Common myeloid progenitor, CD34-positive (primary cell): ENCODE data around the gene SEMA4B.
A peak's percentile ranks its signal among the peaks of the same experiment; 100 is the strongest.

ENCODE experiments used
- CTCF ChIA-PET: fragments of 350-600 bp; sonication (Branson Sonifier 250); formaldehyde crosslinking; loops from one replicate; lab custom pipeline; 2021; ENCODE audit warnings: antibody characterized with exemption; lab: Charles Lee
- POLR2A ChIA-PET: fragments of 350-600 bp; sonication (Branson Sonifier 250); formaldehyde crosslinking; loops from one replicate; lab custom pipeline; 2021; ENCODE audit warnings: antibody characterized with exemption; lab: Charles Lee
- DNase-seq, 3 donors: peaks; one replicate each; pipeline versions ENCODE4 v3.0.0 to v3.0.0-alpha.2; 2013
- H3K27ac ChIP-seq, 2 experiments: 1 replicate in 1 of 2; 2 replicates in 1 of 2; pipeline ENCODE4 v1.7.0; 2013; ENCODE audit warnings: inconsistent platforms in 2 of 2, low read length in 2 of 2, mild to moderate bottlenecking in 2 of 2, low read depth in 1 of 2, moderate library complexity in 1 of 2; ENCODE audit not compliant: severe bottlenecking in 2 of 2, insufficient read depth in 1 of 2, poor library complexity in 1 of 2
- H3K27me3 ChIP-seq, 5 experiments: replicated peaks in 2 of 5; 1 replicate in 3 of 5; 2 replicates in 2 of 5; pipeline versions ENCODE4 v1.6.1 to v1.7.0; 2013; ENCODE audit warnings: low read length in 4 of 5, mild to moderate bottlenecking in 2 of 5, moderate library complexity in 2 of 5, inconsistent platforms in 1 of 5; ENCODE audit not compliant: insufficient read depth in 5 of 5, control insufficient read depth in 4 of 5
- H3K36me3 ChIP-seq, 4 experiments: 1 replicate in 2 of 4; 2 replicates in 2 of 4; pipeline versions ENCODE4 v1.6.1 to v1.7.0; 2013; ENCODE audit warnings: low read length in 3 of 4, control low read depth in 1 of 4, mild to moderate bottlenecking in 1 of 4; ENCODE audit not compliant: control insufficient read depth in 4 of 4, insufficient read depth in 4 of 4
- H3K4me1 ChIP-seq, 4 experiments: 1 replicate in 3 of 4; 2 replicates in 1 of 4; pipeline versions ENCODE4 v1.6.1 to v1.7.1; 2013; ENCODE audit warnings: low read length in 3 of 4, mild to moderate bottlenecking in 3 of 4, control low read depth in 1 of 4, inconsistent platforms in 1 of 4, moderate library complexity in 1 of 4; ENCODE audit not compliant: control insufficient read depth in 4 of 4, insufficient read depth in 4 of 4; ENCODE audit errors: control extremely low read depth in 1 of 4
- H3K4me3 ChIP-seq, 7 experiments: 1 replicate in 4 of 7; 2 replicates in 3 of 7; pipeline versions ENCODE4 v1.5.1 to v1.7.0; 2013; ENCODE audit warnings: mild to moderate bottlenecking in 7 of 7, low read length in 6 of 7, moderate library complexity in 6 of 7, inconsistent platforms in 2 of 7, low read depth in 2 of 7, control low read depth in 1 of 7; ENCODE audit not compliant: insufficient read depth in 4 of 7, control insufficient read depth in 1 of 7; ENCODE audit errors: extremely low read depth in 1 of 7
- H3K9me3 ChIP-seq, 5 experiments: 1 replicate in 4 of 5; 2 replicates in 1 of 5; pipeline versions ENCODE4 v1.6.1 to v1.7.1; 2013; ENCODE audit warnings: low read length in 4 of 5, mild to moderate bottlenecking in 2 of 5, inconsistent platforms in 1 of 5, low read depth in 1 of 5, moderate library complexity in 1 of 5; ENCODE audit not compliant: control insufficient read depth in 4 of 5, insufficient read depth in 2 of 5; ENCODE audit errors: control extremely low read depth in 1 of 5
- WGBS: methylation state at CpG from one replicate; pipeline ENCODE4 v1.1.5; 2013; ENCODE audit not compliant: insufficient coverage; 5-methylcytosine and 5-hydroxymethylcytosine counted together

SEMA4B gene

GRCh38 chr15:90231028-90232017 lies 30.2 kb downstream of the SEMA4B start:
- H3K36me3 ChIP-seq, result peaks cover 0 to 44% (median 36%) of the 10 kb centered on the region in 4 experiments
- DNase-seq, result peak in 2 of 3 donors; percentile 43 to 45
- peak overlapping the region in 1 of 2 experiments; percentile 5 for H3K27ac ChIP-seq
- H3K27me3 ChIP-seq, result no peaks in the 10 kb centered on the region
- CTCF ChIA-PET, result interaction anchor here (1.1 to 4.6 kb wide), 7 partner anchors 9 to 251 kb away, joined by 3 to 26 read pairs (median 4); partner anchors contain the start of gene TTLL13
- H3K4me3 ChIP-seq, result no peak overlapping the region
- POLR2A ChIA-PET, result no interaction called here
- WGBS, result 70% methylated on average over 24 of the region's 27 CpGs
- no peaks in the 10 kb centered on the region for H3K9me3 ChIP-seq
- peaks cover 7 to 34% (median 22%) of the 10 kb centered on the region in 4 experiments for H3K4me1 ChIP-seq

- peak overlapping the region in 1 of 2 experiments; percentile 85 for H3K27ac ChIP-seq
- CTCF ChIA-PET, result interaction anchor here (1.0 to 4.6 kb wide), 10 partner anchors 10 to 250 kb away, joined by 3 to 26 read pairs (median 4); partner anchors contain the start of genes SEMA4B and TTLL13
- H3K4me3 ChIP-seq, result peak overlapping the region in 2 of 7 experiments; percentile 30 to 88
Measured at GRCh38 chr15:90232196-90232595, 31.1 kb downstream of the SEMA4B start.

GRCh38 chr15:90232941-90233386 lies 31.8 kb downstream of the SEMA4B start:
- H3K4me1 ChIP-seq, result peaks cover 7 to 34% (median 22%) of the 10 kb centered on the region in 4 experiments
- H3K36me3 ChIP-seq, result peaks cover 0 to 44% (median 30%) of the 10 kb centered on the region in 4 experiments
- 18% methylated on average over 9 of the region's 9 CpGs for WGBS
- DNase-seq, result peak in 1 of 3 donors; percentile 38
- no peaks in the 10 kb centered on the region for H3K27me3 ChIP-seq
- H3K27ac ChIP-seq, result peak overlapping the region; percentile 75 to 85
- CTCF ChIA-PET, result interaction anchor here (1.0 to 4.6 kb wide), 13 partner anchors 11 to 87 kb away, joined by 3 to 26 read pairs (median 4); partner anchors contain the start of genes SEMA4B and TTLL13
- POLR2A ChIA-PET, result interaction anchor here (0.6 to 1.6 kb wide), 3 partner anchors 16 to 33 kb away, joined by 3 to 4 read pairs (median 4); partner anchors contain the start of gene TTLL13
- H3K9me3 ChIP-seq, result no peaks in the 10 kb centered on the region
- peak overlapping the region; percentile 76 to 88 (median 86) for H3K4me3 ChIP-seq

More at GRCh38 chr15:90232196-90232595, 31.1 kb downstream of the SEMA4B start:
- Histone ChIP-seq H3K27me3 (no peaks in the 10 kb centered on the region), H3K36me3 (peaks cover 0 to 47% (median 34%) of the 10 kb centered on the region in 4 experiments), H3K4me1 (peaks cover 7 to 34% (median 22%) of the 10 kb centered on the region in 4 experiments), H3K9me3 (no peaks in the 10 kb centered on the region)
- POLR2A ChIA-PET, result no interaction called here
- WGBS, result 95% methylated on average over 10 of the region's 13 CpGs
- DNase-seq, result no peak

- ChIA-PET POLR2A (interaction anchor here (0.5 to 1.6 kb wide), 4 partner anchors 16 to 200 kb away, joined by 3 to 4 read pairs (median 4); partner anchors contain the start of gene TTLL13), CTCF (interaction anchor here (1.1 to 4.6 kb wide), 12 partner anchors 12 to 88 kb away, joined by 3 to 26 read pairs (median 4); partner anchors contain the start of genes SEMA4B and TTLL13)
- Histone ChIP-seq H3K4me3 (peak within 1 kb of the TSS; percentile 76 to 88 (median 88)), H3K36me3 (peaks cover 2 to 44% (median 31%) of the 10 kb centered on the region in 4 experiments), H3K27ac (peak within 1 kb of the TSS; percentile 75 to 85), H3K4me1 (peaks cover 7 to 34% (median 22%) of the 10 kb centered on the region in 4 experiments), H3K9me3 (no peaks in the 10 kb centered on the region), H3K27me3 (no peaks in the 10 kb centered on the region)
- WGBS, result under 1% methylated on average over 57 of the region's 63 CpGs
- DNase-seq, result peak; percentile 95 to 98 (median 98)
Measured at GRCh38 chr15:90233387-90234095, 32.4 kb downstream of the SEMA4B start, which contains the start of gene CIB1. Gene CIB1 (minus strand): TSS chr15:90233941. CDS start chr15:90233885, 56 bp downstream.

GRCh38 chr15:90234096-90234988 lies 33.2 kb downstream of the SEMA4B start, which contains the start of gene GDPGP1:
Gene GDPGP1 (plus strand): TSS chr15:90234209. CDS start chr15:90240909, 6,700 bp downstream.
- DNase-seq, result no peak

More at GRCh38 chr15:90234096-90234988, 33.2 kb downstream of the SEMA4B start, which contains the start of gene GDPGP1:
- peaks cover 7 to 34% (median 22%) of the 10 kb centered on the region in 4 experiments for H3K4me1 ChIP-seq
- H3K4me3 ChIP-seq, result peak within 1 kb of the TSS; percentile 76 to 88 (median 88)
- ChIA-PET CTCF (interaction anchor here (1.1 to 4.6 kb wide), 8 partner anchors 12 to 89 kb away, joined by 3 to 26 read pairs (median 4); partner anchors contain the start of gene TTLL13), POLR2A (interaction anchor here (1.2 to 1.6 kb wide), 2 partner anchors 15 to 32 kb away, joined by 4 read pairs; partner anchors contain the start of gene TTLL13)
- H3K9me3 ChIP-seq, result no peaks in the 10 kb centered on the region
- 3% methylated on average over 45 of the region's 49 CpGs for WGBS
- H3K27ac ChIP-seq, result peak within 1 kb of the TSS; percentile 75 to 85
- H3K36me3 ChIP-seq, result peaks cover 2 to 39% (median 25%) of the 10 kb centered on the region in 4 experiments
- H3K27me3 ChIP-seq, result no peaks in the 10 kb centered on the region
